Epithelial cell of proximal tubule (primary cell): Measurements from ENCODE around the gene NPEPL1. TPM values are rescaled to one million over a fixed set of nuclear protein-coding genes. Genes with fewer than 3 reads are reported as not detected.

Experiments
- DNase-seq: peaks from one replicate; pipeline ENCODE4 v3.0.0-alpha.2; 2011; ENCODE audit warnings: low read depth
- H3K4me3 ChIP-seq: 2 replicates; pipeline ENCODE4 v1.5.1; 2011; ENCODE audit warnings: low read depth, mild to moderate bottlenecking, low read length
- CTCF ChIP-seq: conservative IDR thresholded peaks from 2 replicates; pipeline ENCODE4 v1.5.1; 2012; ENCODE audit warnings: low read depth, mild to moderate bottlenecking, low read length
- total RNA-seq: library from RNA; depleted of rRNA; stranded (reverse); fragments of >200 nt; gene quantifications from 2 replicates; pipeline ENCODE4 v1.2.3, GENCODE V29; 2015

Gene NPEPL1
- total RNA-seq, 1 donor from 2014 or later: 26.5 TPM

DNA sequence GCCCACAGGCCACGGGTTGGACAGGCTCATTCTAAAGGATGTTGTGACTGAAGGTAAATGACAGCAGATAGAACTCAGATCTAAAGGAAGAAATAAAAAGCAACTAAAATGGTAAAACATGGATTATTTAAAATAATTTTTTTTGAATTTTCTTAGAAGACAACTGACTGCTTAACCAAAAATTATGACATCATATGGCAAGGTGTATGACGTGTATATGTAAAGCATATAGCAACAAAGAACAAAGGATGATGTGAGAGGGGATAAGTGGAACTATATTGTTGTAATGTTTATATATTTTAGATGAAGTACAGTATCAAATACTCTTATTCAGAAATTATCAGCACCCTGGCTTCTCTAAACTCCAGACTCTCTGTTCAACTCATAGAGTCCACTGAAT lies 38.6 kb downstream of the NPEPL1 start:
- H3K4me3 ChIP-seq: no peak overlapping the region
- TF ChIP-seq CTCF: no peak
- no peak for DNase-seq

DNA sequence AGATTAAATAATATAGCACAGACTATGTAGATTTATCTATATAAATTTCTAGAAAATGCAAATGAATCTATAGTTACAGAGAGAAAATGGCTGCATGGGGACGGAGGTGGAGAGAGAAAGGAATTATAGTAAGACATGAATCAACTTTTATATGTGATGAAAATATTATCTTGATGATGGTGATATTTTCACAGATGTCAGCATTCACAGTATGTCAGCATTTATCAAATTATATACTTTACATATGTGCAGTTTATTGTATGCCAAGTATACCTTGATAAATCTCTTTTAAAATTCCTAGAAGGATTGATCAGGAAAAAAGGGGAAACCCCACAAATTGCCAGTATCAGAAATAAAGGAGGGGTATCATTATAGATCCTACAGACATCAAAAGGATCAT lies 44.6 kb downstream of the NPEPL1 start:
- DNase-seq: no peak
- H3K4me3 ChIP-seq: no peak overlapping the region
- no peak for TF ChIP-seq CTCF

DNA sequence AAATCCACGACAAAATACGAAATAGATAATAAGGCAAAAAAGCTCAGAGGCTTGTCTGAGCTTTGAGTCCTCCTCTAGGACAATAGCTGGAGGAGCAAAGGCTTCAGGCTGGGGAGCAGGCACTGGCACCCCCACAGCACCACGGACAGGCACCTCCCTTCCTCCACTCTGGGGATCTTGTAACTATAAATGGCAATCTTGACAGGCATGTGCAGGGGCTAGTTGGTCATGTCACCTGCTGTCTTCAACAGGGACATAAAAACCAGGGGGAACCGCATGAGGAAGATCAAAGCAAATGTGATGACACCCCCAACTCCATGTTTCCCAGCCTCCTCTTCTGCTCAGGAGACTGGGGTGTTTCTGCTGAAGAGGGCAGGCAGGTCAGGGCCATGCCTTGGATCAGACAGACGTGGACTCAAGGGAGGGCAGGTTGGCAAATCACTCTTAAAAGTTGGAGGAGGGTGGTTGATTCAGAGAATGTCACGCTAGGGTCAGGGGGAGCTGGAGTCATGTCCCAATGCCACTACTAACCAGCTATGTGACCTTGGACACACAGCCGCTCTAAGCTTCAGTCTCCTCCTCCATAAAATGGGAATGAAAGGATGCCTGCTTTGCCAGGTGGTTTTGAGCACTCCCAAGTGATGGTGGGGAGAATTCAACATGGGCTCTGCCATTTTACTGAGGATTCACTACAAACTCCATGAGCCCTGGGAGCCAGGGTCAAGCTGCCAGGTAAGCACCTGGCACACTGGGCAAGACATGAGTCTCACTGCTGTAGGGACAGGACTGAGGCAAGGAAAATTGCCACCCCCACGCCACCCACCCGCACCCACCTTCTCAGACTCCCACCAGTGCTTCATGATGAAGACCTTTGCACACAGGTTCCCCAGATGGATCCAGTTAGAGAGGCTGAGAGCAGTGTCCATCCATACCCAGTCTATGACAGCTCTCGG lies 48.0 kb downstream of the NPEPL1 start:
- no peak overlapping the region for H3K4me3 ChIP-seq
- DNase-seq: no peak
- TF ChIP-seq CTCF: no peak

DNA sequence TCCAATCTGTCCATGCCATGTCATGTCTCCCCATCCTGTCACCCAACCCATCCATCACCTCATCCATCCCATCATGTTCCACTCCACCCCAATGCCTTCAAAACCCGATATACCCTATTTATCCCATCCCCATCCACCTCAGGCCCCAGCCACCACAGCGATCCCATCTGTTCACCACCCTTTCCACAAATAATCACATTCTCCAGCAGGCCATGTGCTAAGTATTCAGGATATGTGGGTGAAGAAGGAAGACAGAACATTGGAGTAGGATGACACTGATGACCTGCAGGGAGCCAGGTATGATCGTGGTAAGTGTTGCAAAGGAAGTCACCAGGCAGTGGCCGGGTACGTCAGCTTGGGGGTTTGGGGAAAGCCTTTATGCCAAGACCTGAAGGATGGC lies 48.8 kb downstream of the NPEPL1 start:
- no peak for TF ChIP-seq CTCF
- H3K4me3 ChIP-seq: no peak overlapping the region
- no peak for DNase-seq

- DNase-seq: no peak
- H3K4me3 ChIP-seq: no peak overlapping the region
- TF ChIP-seq CTCF: no peak
These were observed 50.3 kb downstream of the NPEPL1 start for GRCh38 chr20:58742668-58743566.

DNA sequence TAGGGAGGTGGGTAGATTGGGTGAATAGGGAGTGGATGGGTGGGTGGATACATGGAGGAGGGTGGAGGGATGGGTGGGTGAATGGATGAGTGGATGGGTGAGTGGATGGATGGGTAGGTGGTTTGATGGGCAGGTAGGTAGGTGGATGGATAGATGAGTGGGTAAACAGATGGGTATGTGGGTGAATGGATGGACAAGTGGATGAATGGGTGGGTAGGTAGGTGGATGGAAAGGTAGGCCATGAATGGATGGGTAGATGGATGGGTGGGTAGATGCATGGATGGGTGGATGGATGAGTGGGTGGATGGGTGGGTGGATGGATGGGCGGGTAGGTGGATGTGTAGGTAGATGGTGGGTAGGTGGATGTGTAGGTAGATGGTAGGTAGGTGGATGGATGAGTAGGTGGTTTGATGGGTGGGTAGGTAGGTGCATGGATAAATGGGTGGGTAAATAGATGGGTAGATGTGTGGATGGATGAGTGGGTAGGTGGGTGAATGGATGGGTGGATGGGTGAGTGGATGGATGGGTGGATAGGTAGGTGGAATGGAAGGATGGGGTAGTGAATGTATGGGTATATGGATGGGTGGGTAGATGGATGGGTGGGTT lies 51.4 kb downstream of the NPEPL1 start:
- TF ChIP-seq CTCF: no peak
- no peak overlapping the region for H3K4me3 ChIP-seq
- no peak for DNase-seq
